IMR-90 (cell line): ENCODE measurements around the gene DDX31. TPM values are rescaled to one million over a fixed set of nuclear protein-coding genes. Genes with fewer than 3 reads are reported as not detected.

Experiments used
- ATAC-seq: fragments of 200-7000 bp; cut with Tn5 transposase; 2 replicates; pipeline ENCODE4 v1.9.1; 2020; ENCODE audit warnings: low read depth, mild to moderate bottlenecking, moderate library complexity
- BruUV-seq: library from RNA; stranded (reverse); fragments of 400-500 nt; replicated peaks from 2 replicates; lab custom pipeline; 2021; lab: Mats Ljungman, UMichigan
- CTCF ChIA-PET: fragments of 300-600 bp; formaldehyde crosslinking; extraction: SDS; loops from one replicate; lab custom pipeline; 2021; ENCODE audit warnings: antibody characterized with exemption; lab: Yijun Ruan, JAX
- POLR2A ChIA-PET: fragments of 300-600 bp; sonication (Branson Sonifier 250); formaldehyde crosslinking; loops from one replicate; lab custom pipeline; 2022; ENCODE audit warnings: antibody characterized with exemption; ENCODE audit not compliant: unreplicated experiment; lab: Charles Lee
- DNase-seq: peaks from one replicate; pipeline ENCODE4 v3.0.0; 2013
- H2AFZ ChIP-seq: replicated peaks from 2 replicates; pipeline ENCODE3; 2013; ENCODE audit warnings: low read length, mild to moderate bottlenecking; ENCODE audit not compliant: poor library complexity
- H2AK5ac ChIP-seq: 2 replicates; pipeline ENCODE4 v1.6.1; 2013; ENCODE audit warnings: low read depth, low read length, inconsistent platforms
- H2AK9ac ChIP-seq: replicated peaks from 2 replicates; pipeline ENCODE3; 2013; ENCODE audit warnings: mild to moderate bottlenecking, low read depth, low read length, moderate library complexity; ENCODE audit not compliant: poor library complexity
- H2BK120ac ChIP-seq: 2 replicates; pipeline ENCODE4 v1.6.1; 2013; ENCODE audit warnings: low read depth, low read length, inconsistent platforms
- H2BK15ac ChIP-seq: 3 replicates; pipeline ENCODE4 v1.6.1; 2013; ENCODE audit warnings: low read depth, low read length, inconsistent platforms
- H2BK20ac ChIP-seq: 2 replicates; pipeline ENCODE4 v1.6.1; 2013; ENCODE audit warnings: low read depth, mild to moderate bottlenecking, inconsistent platforms, low read length, moderate library complexity
- H2BK5ac ChIP-seq: 2 replicates; pipeline ENCODE4 v1.6.1; 2013; ENCODE audit warnings: mild to moderate bottlenecking, low read depth, low read length, inconsistent platforms; ENCODE audit not compliant: poor library complexity, severe bottlenecking
- H3K14ac ChIP-seq: replicated peaks from 2 replicates; pipeline ENCODE4 v1.6.1; 2013; ENCODE audit warnings: low read depth, low read length, inconsistent platforms
- H3K18ac ChIP-seq: 2 replicates; pipeline ENCODE4 v1.6.1; 2013; ENCODE audit warnings: low read depth, low read length, control low read depth
- H3K23ac ChIP-seq: 2 replicates; pipeline ENCODE4 v1.6.1; 2013; ENCODE audit warnings: low read depth, low read length, inconsistent platforms
- H3K27ac ChIP-seq: 2 replicates; pipeline ENCODE4 v1.5.1; 2013; ENCODE audit warnings: mild to moderate bottlenecking, control low read depth, low read length; ENCODE audit not compliant: insufficient read depth
- H3K27me3 ChIP-seq: 2 replicates; pipeline ENCODE4 v1.6.1; 2013; ENCODE audit warnings: low read length; ENCODE audit not compliant: control insufficient read depth, insufficient read depth
- H3K36me3 ChIP-seq: 2 replicates; pipeline ENCODE4 v1.6.1; 2013; ENCODE audit warnings: low read length, mixed read lengths; ENCODE audit not compliant: control insufficient read depth, insufficient read depth
- H3K4ac ChIP-seq: 2 replicates; pipeline ENCODE4 v1.6.1; 2013; ENCODE audit warnings: low read depth, low read length, inconsistent platforms
- H3K4me1 ChIP-seq: 2 replicates; pipeline ENCODE4 v1.6.1; 2013; ENCODE audit warnings: low read length, mixed read lengths; ENCODE audit not compliant: control insufficient read depth, insufficient read depth
- H3K4me2 ChIP-seq: 2 replicates; pipeline ENCODE4 v1.6.1; 2013; ENCODE audit warnings: low read depth, mild to moderate bottlenecking, control low read depth, low read length, moderate library complexity
- H3K4me3 ChIP-seq: 2 replicates; pipeline ENCODE4 v1.5.1; 2013; ENCODE audit warnings: low read depth, mild to moderate bottlenecking, control low read depth, low read length, moderate library complexity; ENCODE audit not compliant: insufficient read depth
- H3K56ac ChIP-seq: 2 replicates; pipeline ENCODE4 v1.6.1; 2013; ENCODE audit warnings: low read length, inconsistent platforms; ENCODE audit not compliant: insufficient read depth; ENCODE audit errors: extremely low read depth
- H3K79me1 ChIP-seq, 2 experiments: 2 replicates each; pipeline ENCODE4 v1.6.1; 2013; ENCODE audit warnings: low read length in 2 of 2, inconsistent platforms in 1 of 2, low read depth in 1 of 2
- H3K9ac ChIP-seq: 2 replicates; pipeline ENCODE4 v1.6.1; 2013; ENCODE audit warnings: low read depth, low read length, control low read depth
- H3K9me1 ChIP-seq: 2 replicates; pipeline ENCODE4 v1.6.1; 2013; ENCODE audit warnings: low read length, inconsistent platforms; ENCODE audit not compliant: insufficient read depth
- H3K9me3 ChIP-seq: 2 replicates; pipeline ENCODE4 v1.6.1; 2013; ENCODE audit warnings: low read length; ENCODE audit not compliant: control insufficient read depth, insufficient read depth
- H4K20me1 ChIP-seq: 2 replicates; pipeline ENCODE4 v1.6.1; 2013; ENCODE audit warnings: low read length, inconsistent platforms; ENCODE audit not compliant: insufficient read depth
- H4K5ac ChIP-seq: 2 replicates; pipeline ENCODE4 v1.6.1; 2013; ENCODE audit warnings: mild to moderate bottlenecking, low read depth, low read length, control low read depth
- H4K8ac ChIP-seq, 2 experiments: 2 replicates each; pipeline ENCODE4 v1.6.1; 2013; ENCODE audit warnings: low read depth in 2 of 2, low read length in 2 of 2, control low read depth in 1 of 2, inconsistent platforms in 1 of 2
- H4K91ac ChIP-seq: 2 replicates; pipeline ENCODE4 v1.6.1; 2013; ENCODE audit warnings: low read depth, low read length, inconsistent platforms; ENCODE audit not compliant: insufficient read depth
- BHLHE40 ChIP-seq: fragments of 150-350 bp; IDR thresholded peaks from 2 replicates; pipeline ENCODE4 v1.6.1; 2016; ENCODE audit warnings: mild to moderate bottlenecking, low read depth, low read length
- CEBPB ChIP-seq: IDR thresholded peaks from 2 replicates; pipeline ENCODE4 v1.6.1; 2012; ENCODE audit warnings: low read depth, low read length, improper control_type of control experiment
- CHD1 ChIP-seq: IDR thresholded peaks from 2 replicates; pipeline ENCODE4 v1.6.1; 2012; ENCODE audit warnings: low read depth, low read length, improper control_type of control experiment
- ELK1 ChIP-seq: fragments of 150-350 bp; IDR thresholded peaks from 2 replicates; pipeline ENCODE4 v1.6.1; 2016; ENCODE audit warnings: low read depth, mild to moderate bottlenecking, low read length, moderate library complexity, borderline replicate concordance
- FOS ChIP-seq: fragments of 150-350 bp; IDR thresholded peaks from 2 replicates; pipeline ENCODE4 v1.6.1; 2016; ENCODE audit warnings: low read depth, low read length
- MAFK ChIP-seq: IDR thresholded peaks from 2 replicates; pipeline ENCODE4 v1.6.1; 2012; ENCODE audit warnings: low read depth, low read length, improper control_type of control experiment
- MAZ ChIP-seq: IDR thresholded peaks from 2 replicates; pipeline ENCODE4 v1.6.1; 2012; ENCODE audit warnings: low read depth, mild to moderate bottlenecking, low read length, improper control_type of control experiment, moderate library complexity, borderline replicate concordance
- MXI1 ChIP-seq: IDR thresholded peaks from 2 replicates; pipeline ENCODE4 v1.6.1; 2012; ENCODE audit warnings: low read depth, mild to moderate bottlenecking, low read length, moderate library complexity, borderline replicate concordance
- NFE2L2 ChIP-seq: fragments of 150-350 bp; IDR thresholded peaks from 2 replicates; pipeline ENCODE4 v1.6.1; 2016; ENCODE audit warnings: low read depth, mild to moderate bottlenecking, low read length
- POLR2A ChIP-seq: IDR thresholded peaks from 2 replicates; pipeline ENCODE4 v1.6.1; 2012; ENCODE audit warnings: mild to moderate bottlenecking, low read depth, low read length
- RAD21 ChIP-seq: IDR thresholded peaks from 2 replicates; pipeline ENCODE4 v1.6.1; 2012; ENCODE audit warnings: low read length, improper control_type of control experiment
- RCOR1 ChIP-seq: IDR thresholded peaks from 2 replicates; pipeline ENCODE4 v1.6.1; 2012; ENCODE audit warnings: mild to moderate bottlenecking, low read length, improper control_type of control experiment; ENCODE audit not compliant: insufficient replicate concordance
- RFX5 ChIP-seq: IDR thresholded peaks from 2 replicates; pipeline ENCODE4 v1.8.0; 2012; ENCODE audit warnings: low read depth, mild to moderate bottlenecking, low read length, moderate library complexity
- SMC3 ChIP-seq: fragments of 150-350 bp; IDR thresholded peaks from 2 replicates; pipeline ENCODE4 v1.6.1; 2016; ENCODE audit warnings: low read depth, mild to moderate bottlenecking, antibody characterized with exemption, low read length, moderate library complexity
- USF2 ChIP-seq: fragments of 150-350 bp; IDR thresholded peaks from 2 replicates; pipeline ENCODE4 v1.6.1; 2017; ENCODE audit warnings: mild to moderate bottlenecking, antibody characterized with exemption, low read length, low read depth
- WGBS, 2 experiments: methylation state at CpG; one replicate each; pipeline versions ENCODE4 v1.1.5 to v1.1.7; 2013; ENCODE audit warnings: missing lambda C conversion rate in 2 of 2; ENCODE audit not compliant: insufficient read length in 1 of 2; ENCODE audit errors: extremely low coverage in 2 of 2; 5-methylcytosine and 5-hydroxymethylcytosine counted together
- dilution Hi-C: fragments of 300-500 bp; cut with HindIII; formaldehyde crosslinking; loops from one replicate; pipeline ENCODE4 v1.14.3; 2018; ENCODE audit warnings: low sequenced_read_pairs; ENCODE audit not compliant: unreplicated experiment
- in situ Hi-C: fragments of 300-500 bp; cut with MboI; formaldehyde crosslinking; loops from 3 replicates; pipeline ENCODE4 v1.14.3; 2019; ENCODE audit warnings: low sequenced_read_pairs, inconsistent platforms, mixed read lengths
- intact Hi-C: fragments of 100-400 bp; cut with micrococcal nuclease; formaldehyde crosslinking; loops from 2 replicates; pipeline ENCODE4 v1.10.0; 2022
- polyA plus RNA-seq, 3 experiments: library from polyadenylated mRNA; depleted of rRNA; stranded (reverse); fragments of >200 nt; gene quantifications; 2 replicates each; pipeline ENCODE4 v1.2.3, GENCODE V29; 2012; ENCODE audit warnings: low replicate concordance in 1 of 3
- total RNA-seq: library from RNA; depleted of rRNA; stranded (reverse); fragments of >200 nt; gene quantifications from 2 replicates; pipeline ENCODE4 v1.2.3, GENCODE V29; 2012
- TF ChIP-seq, protein P1 (sequence below): conservative IDR thresholded peaks from 2 replicates; pipeline ENCODE4 v1.5.1; 2012; ENCODE audit warnings: mild to moderate bottlenecking, low read depth, low read length, improper control_type of control experiment

The DDX31 gene
- total and polyA plus RNA-seq, 2 of the 4 experiments (the other 2 are of a cell fraction), result 10.7 to 14.0 TPM

GRCh38 chr9:132708239-132708638 is 38.5 kb upstream of the DDX31 start:
- no peaks in the 10 kb centered on the region for H3K4me1 ChIP-seq
- H2BK5ac ChIP-seq, result no peak overlapping the region
- no peak overlapping the region for H4K91ac ChIP-seq
- no peaks in the 10 kb centered on the region for H3K79me1 ChIP-seq
- H3K23ac ChIP-seq, result no peak overlapping the region
- no peak overlapping the region for H4K8ac ChIP-seq
- in situ Hi-C loops (no loop called here), intact Hi-C loops (no loop called here), dilution Hi-C loops (no loop called here)
- peaks cover 12% of the 10 kb centered on the region for H3K27me3 ChIP-seq
- H3K27ac ChIP-seq, result no peak overlapping the region
- TF ChIP-seq ELK1 (no peak), MAFK (no peak), BHLHE40 (no peak), USF2 (no peak), MAZ (no peak), CHD1 (no peak), MXI1 (no peak), FOS (no peak), CEBPB (no peak), POLR2A (no peak), RCOR1 (no peak), SMC3 (no peak), NFE2L2 (no peak), RAD21 (no peak), RFX5 (no peak)
- TF ChIP-seq, protein P1, sequence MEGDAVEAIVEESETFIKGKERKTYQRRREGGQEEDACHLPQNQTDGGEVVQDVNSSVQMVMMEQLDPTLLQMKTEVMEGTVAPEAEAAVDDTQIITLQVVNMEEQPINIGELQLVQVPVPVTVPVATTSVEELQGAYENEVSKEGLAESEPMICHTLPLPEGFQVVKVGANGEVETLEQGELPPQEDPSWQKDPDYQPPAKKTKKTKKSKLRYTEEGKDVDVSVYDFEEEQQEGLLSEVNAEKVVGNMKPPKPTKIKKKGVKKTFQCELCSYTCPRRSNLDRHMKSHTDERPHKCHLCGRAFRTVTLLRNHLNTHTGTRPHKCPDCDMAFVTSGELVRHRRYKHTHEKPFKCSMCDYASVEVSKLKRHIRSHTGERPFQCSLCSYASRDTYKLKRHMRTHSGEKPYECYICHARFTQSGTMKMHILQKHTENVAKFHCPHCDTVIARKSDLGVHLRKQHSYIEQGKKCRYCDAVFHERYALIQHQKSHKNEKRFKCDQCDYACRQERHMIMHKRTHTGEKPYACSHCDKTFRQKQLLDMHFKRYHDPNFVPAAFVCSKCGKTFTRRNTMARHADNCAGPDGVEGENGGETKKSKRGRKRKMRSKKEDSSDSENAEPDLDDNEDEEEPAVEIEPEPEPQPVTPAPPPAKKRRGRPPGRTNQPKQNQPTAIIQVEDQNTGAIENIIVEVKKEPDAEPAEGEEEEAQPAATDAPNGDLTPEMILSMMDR, result no peak
- CTCF ChIA-PET, result interaction anchor here (0.6 to 1.1 kb wide), 2 partner anchors 14 to 38 kb away, joined by 3 to 4 read pairs; partner anchors contain the start of gene GTF3C4
- no peaks in the 10 kb centered on the region for H4K20me1 ChIP-seq
- H3K56ac ChIP-seq, result no peak overlapping the region
- H3K36me3 ChIP-seq, result no peaks in the 10 kb centered on the region
- WGBS, 2 experiments, result no CpG with 5 or more reads among the region's 8 CpGs
- ATAC-seq, result no peak
- H2BK20ac ChIP-seq, result no peak overlapping the region
- H2AK9ac ChIP-seq, result no peak overlapping the region
- no peak overlapping the region for H3K4me2 ChIP-seq
- no peak for DNase-seq
- no peaks in the 10 kb centered on the region for H3K9me3 ChIP-seq
- no peak overlapping the region for H2AK5ac ChIP-seq
- no peak overlapping the region for H3K4me3 ChIP-seq
- POLR2A ChIA-PET, result no interaction called here
- H2BK120ac ChIP-seq, result no peak overlapping the region
- no peak overlapping the region for H3K14ac ChIP-seq
- no peak overlapping the region for H2AFZ ChIP-seq
- H3K9me1 ChIP-seq, result no peaks in the 10 kb centered on the region
- H3K18ac ChIP-seq, result no peak overlapping the region
- no peak overlapping the region for H3K9ac ChIP-seq
- no TSS peak for BruUV-seq
- H2BK15ac ChIP-seq, result no peak overlapping the region
- no peak overlapping the region for H3K4ac ChIP-seq
- H4K5ac ChIP-seq, result no peak overlapping the region
